Body of pancreas (tissue), 4 donors: Measurements from ENCODE around the gene ZBTB4.

ENCODE experiments used
- CTCF ChIP-seq, 7 experiments: fragments of 450-650 bp in 4 of 7; fragments of 200-600 bp in 3 of 7; sonication (generic) in 3 of 7; IDR thresholded peaks; one replicate each; pipeline ENCODE4 v1.5.1; 2016 to 2019; ENCODE audit warnings: antibody characterized with exemption in 7 of 7
- POLR2A ChIP-seq, 3 donors: fragments of 450-650 bp; IDR thresholded peaks; one replicate each; pipeline ENCODE4 v1.6.1; 2016; ENCODE audit warnings: antibody characterized with exemption in 3 of 3, mild to moderate bottlenecking in 2 of 3

- TF ChIP-seq POLR2A (IDR thresholded peaks at IDR 0.05) (no peak), CTCF (IDR thresholded peaks at IDR 0.05) (no peak)
Observed at GRCh38 chr17:7512824-7513540, 33.6 kb upstream of the ZBTB4 start.
